ENCODE data around the gene GGCT. TPM values are rescaled to one million over a fixed set of nuclear protein-coding genes. Genes with fewer than 3 reads are reported as not detected.

Gene GGCT
- total and polyA plus RNA-seq, 2 donors from 2014 or later, result 23.8 to 70.1 TPM

DNA sequence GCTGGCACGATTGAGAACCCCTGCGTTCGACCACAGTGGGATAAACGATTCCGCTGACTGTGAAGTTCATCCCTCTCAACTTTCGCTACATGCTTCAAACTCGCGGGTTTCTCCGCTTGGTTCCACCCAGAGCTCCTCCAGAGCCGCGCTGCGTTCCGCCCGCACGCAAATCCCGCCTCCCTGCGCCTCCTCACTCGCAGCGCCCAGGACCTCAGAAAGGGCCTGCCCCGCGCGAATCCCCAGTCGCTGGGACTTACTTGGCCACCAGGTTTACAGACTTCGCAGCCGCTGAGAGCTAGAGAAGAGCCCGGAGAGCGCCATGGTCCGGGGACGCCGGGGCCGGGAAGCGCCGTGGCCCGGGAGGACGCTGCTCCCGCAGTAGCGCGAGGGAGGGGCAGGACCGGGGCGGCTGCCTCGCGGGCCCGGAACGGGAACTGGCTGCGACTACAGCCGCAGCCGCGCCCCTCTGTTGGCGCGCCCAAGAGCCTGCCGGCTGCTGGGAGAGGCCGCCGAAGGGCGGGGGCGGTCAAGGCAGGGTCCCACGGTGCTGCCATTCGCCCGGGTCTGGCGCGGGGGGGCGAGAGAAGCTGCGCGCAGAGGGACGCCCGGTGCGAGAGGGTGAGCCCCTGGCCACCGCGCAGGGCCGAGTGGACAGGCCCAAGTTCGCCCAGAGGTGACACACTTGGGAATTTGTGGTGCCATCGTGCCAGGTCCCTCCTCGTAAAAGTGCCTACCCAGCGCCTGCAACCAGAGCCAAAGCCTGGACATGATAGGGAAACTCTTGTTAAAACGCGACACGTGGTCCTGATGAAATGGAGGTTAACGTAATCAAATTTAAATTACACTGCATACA is 26.1 kb downstream of the GGCT start, which contains the start of gene NOD1:
Gene NOD1 (minus strand): TSS at position 436 of the 853 bp plus-strand sequence. CDS start 21,863 bp downstream, outside the sequence.
- H3K9me3 ChIP-seq (ENCODE audit: control insufficient read depth in 2 of 3, insufficient read depth in 1 of 3, low read length in 3 of 3), result no peaks in the 10 kb centered on the region
- intact Hi-C loops (cut with DNase I), result no loop called here
- no peaks in the 10 kb centered on the region for H3K36me3 ChIP-seq (ENCODE audit: control insufficient read depth in 2 of 3, insufficient read depth in 3 of 3, low read length in 3 of 3)
- H3K9ac ChIP-seq (ENCODE audit: low read length in 3 of 3), result peak within 1 kb of the TSS; percentile 68 to 93 (median 91)
- DNase-seq (peak; percentile 71 to 93 (median 82)), FAIRE-seq (no peak)
- no peaks in the 10 kb centered on the region for H3K27me3 ChIP-seq (ENCODE audit: control insufficient read depth, insufficient read depth, low read length)
- peak within 1 kb of the TSS; percentile 93 to 94 for H3K27ac ChIP-seq (ENCODE audit: low read depth in 2 of 2, low read length in 2 of 2)
- H3K4me3 ChIP-seq (ENCODE audit: low read length in 3 of 3), result peak within 1 kb of the TSS; percentile 74 to 93 (median 90)
- TF ChIP-seq CTCF (IDR thresholded peaks at IDR 0.05; ENCODE audit: borderline replicate concordance, extremely low read depth, insufficient read depth), result no peak
- peaks cover 2 to 17% (median 9%) of the 10 kb centered on the region in 3 donors for H3K4me1 ChIP-seq (ENCODE audit: control insufficient read depth in 2 of 3, insufficient read depth in 2 of 3, low read depth in 1 of 3, low read length in 3 of 3)

DNA sequence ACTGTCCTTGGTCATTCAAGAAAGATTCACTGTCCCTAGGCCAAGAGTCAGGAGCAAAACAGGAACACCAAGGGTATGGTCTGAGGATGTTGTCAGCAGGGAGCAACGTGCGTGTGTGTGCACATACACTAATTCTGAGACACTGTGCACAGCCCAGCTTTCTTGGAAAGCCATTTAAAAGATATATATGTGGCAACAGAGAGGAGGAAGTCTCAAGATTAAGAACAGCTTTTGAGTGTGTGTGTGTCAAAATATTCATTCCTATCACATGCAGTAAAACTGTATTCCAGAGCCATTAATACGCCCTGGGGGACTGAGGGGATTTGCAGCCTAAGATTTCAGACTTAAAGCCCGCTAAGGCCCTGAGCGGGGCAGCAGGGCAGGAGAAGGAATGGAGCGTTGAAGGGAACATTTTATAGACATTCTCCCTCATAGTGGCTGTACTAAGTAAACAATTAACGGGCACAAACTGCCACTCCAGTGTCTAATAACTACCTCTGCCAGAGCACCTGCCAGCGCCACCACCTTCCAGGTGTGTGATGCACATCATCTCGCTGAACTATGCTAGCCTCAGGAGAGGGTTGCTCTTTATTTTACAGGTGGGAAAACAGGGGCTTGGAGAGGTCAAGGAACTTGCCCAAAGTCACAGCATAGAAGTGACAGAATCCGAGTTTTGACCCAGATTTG is 28.0 kb downstream of the GGCT start:
- DNase-seq, result peak in 1 of 5 donors; percentile 43
- no peak for TF ChIP-seq CTCF (IDR thresholded peaks at IDR 0.05; ENCODE audit: borderline replicate concordance, extremely low read depth, insufficient read depth)
- H3K4me3 ChIP-seq (ENCODE audit: low read length in 3 of 3), result no peak overlapping the region
- H3K4me1 ChIP-seq (ENCODE audit: control insufficient read depth in 2 of 3, insufficient read depth in 2 of 3, low read depth in 1 of 3, low read length in 3 of 3), result peaks cover 2 to 22% (median 9%) of the 10 kb centered on the region in 3 donors
- peak overlapping the region in 1 of 2 donors; percentile 30 for H3K27ac ChIP-seq (ENCODE audit: low read depth in 2 of 2, low read length in 2 of 2)
- no peaks in the 10 kb centered on the region for H3K36me3 ChIP-seq (ENCODE audit: control insufficient read depth in 2 of 3, insufficient read depth in 3 of 3, low read length in 3 of 3)
- intact Hi-C loops (cut with DNase I), result no loop called here
- H3K27me3 ChIP-seq (ENCODE audit: control insufficient read depth, insufficient read depth, low read length), result no peaks in the 10 kb centered on the region
- no peaks in the 10 kb centered on the region for H3K9me3 ChIP-seq (ENCODE audit: control insufficient read depth in 2 of 3, insufficient read depth in 1 of 3, low read length in 3 of 3)
- no peak for FAIRE-seq
- no peak overlapping the region for H3K9ac ChIP-seq (ENCODE audit: low read length in 3 of 3)

GRCh38 chr7:30475580-30475979 is 29.0 kb downstream of the GGCT start:
- H3K27ac ChIP-seq (ENCODE audit: low read depth in 2 of 2, low read length in 2 of 2), result no peak overlapping the region
- FAIRE-seq (no peak), DNase-seq (no peak)
- H3K9me3 ChIP-seq (ENCODE audit: control insufficient read depth in 2 of 3, insufficient read depth in 1 of 3, low read length in 3 of 3), result no peaks in the 10 kb centered on the region
- H3K36me3 ChIP-seq (ENCODE audit: control insufficient read depth in 2 of 3, insufficient read depth in 3 of 3, low read length in 3 of 3), result no peaks in the 10 kb centered on the region
- no peak overlapping the region for H3K9ac ChIP-seq (ENCODE audit: low read length in 3 of 3)
- H3K4me3 ChIP-seq (ENCODE audit: low read length in 3 of 3), result no peak overlapping the region
- TF ChIP-seq CTCF (IDR thresholded peaks at IDR 0.05; ENCODE audit: borderline replicate concordance, extremely low read depth, insufficient read depth), result no peak
- peaks cover 7 to 30% (median 9%) of the 10 kb centered on the region in 3 donors for H3K4me1 ChIP-seq (ENCODE audit: control insufficient read depth in 2 of 3, insufficient read depth in 2 of 3, low read depth in 1 of 3, low read length in 3 of 3)
- no peaks in the 10 kb centered on the region for H3K27me3 ChIP-seq (ENCODE audit: control insufficient read depth, insufficient read depth, low read length)
- intact Hi-C loops (cut with DNase I), result no loop called here
